GM12873 (cell line): Measurements from ENCODE around the gene KDM6A.

Source experiments
- TF ChIP-seq, protein P1 (sequence below): IDR thresholded peaks from 2 replicates; pipeline ENCODE4 v1.5.1; 2012; ENCODE audit warnings: low read depth, mild to moderate bottlenecking, moderate library complexity, low read length, control low read depth; ENCODE audit not compliant: insufficient read depth; ENCODE audit errors: missing control alignments

The KDM6A gene

GRCh38 chrX:45134315-45134731, 261.3 kb downstream of the KDM6A start:
- TF ChIP-seq, protein P1, sequence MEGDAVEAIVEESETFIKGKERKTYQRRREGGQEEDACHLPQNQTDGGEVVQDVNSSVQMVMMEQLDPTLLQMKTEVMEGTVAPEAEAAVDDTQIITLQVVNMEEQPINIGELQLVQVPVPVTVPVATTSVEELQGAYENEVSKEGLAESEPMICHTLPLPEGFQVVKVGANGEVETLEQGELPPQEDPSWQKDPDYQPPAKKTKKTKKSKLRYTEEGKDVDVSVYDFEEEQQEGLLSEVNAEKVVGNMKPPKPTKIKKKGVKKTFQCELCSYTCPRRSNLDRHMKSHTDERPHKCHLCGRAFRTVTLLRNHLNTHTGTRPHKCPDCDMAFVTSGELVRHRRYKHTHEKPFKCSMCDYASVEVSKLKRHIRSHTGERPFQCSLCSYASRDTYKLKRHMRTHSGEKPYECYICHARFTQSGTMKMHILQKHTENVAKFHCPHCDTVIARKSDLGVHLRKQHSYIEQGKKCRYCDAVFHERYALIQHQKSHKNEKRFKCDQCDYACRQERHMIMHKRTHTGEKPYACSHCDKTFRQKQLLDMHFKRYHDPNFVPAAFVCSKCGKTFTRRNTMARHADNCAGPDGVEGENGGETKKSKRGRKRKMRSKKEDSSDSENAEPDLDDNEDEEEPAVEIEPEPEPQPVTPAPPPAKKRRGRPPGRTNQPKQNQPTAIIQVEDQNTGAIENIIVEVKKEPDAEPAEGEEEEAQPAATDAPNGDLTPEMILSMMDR, result no peak

DNA sequence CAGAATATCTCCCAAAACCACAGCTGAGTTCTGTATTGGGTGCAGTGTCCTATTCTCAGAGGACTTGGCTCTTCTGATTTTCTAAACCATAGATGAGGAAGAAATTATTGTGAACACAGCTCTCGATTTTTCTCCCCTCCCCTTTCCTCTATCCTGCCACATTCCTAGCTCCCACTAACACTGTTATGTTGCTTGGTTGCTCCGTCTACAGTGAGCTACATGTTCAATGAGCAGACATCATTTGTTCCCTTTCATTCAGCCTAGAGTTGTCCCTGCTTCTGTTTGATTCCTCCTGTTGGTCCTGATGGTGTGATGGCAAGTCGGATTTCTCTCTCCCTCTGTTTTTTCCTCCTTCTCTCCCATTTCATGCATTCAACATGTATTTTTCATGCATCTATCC, 261.8 kb downstream of the KDM6A start:
- TF ChIP-seq, protein P1, result no peak

DNA sequence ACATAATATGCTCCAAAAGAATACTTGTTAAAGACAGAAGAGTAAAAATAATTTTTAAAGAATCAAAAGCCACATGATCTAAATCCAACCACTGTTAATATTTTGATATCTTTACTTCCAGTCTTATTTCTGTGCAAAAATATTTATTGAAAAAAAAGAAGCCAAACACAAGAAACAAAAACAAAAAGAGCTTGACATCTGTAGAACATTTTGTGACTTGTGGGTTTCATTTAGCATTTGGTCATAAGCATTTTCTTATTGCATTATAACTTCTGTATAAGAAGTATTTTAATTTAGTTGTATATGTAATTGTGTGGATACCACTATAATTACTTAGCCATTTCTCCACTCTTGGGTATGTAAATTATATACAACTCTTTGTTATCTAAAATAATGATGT, 264.5 kb downstream of the KDM6A start:
- TF ChIP-seq, protein P1, result no peak

DNA sequence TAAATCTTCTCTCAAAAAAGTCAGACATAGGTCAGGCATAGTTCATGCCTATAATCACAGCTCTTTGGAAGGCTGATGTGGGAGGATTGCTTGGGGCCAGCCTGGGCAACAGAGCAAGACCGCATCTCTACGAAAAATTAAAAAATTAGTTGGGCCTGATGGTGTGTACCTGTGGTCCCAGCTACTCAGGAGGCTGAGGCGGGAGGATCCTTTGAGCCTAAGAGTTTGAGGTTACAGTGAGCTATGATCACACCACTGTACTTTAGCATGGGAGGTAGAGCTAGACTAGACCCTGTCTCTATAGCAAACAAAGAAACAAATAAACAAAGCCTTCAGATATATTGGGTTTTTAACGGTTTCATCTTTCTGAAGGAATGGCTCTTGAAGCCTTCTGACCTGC, 265.5 kb downstream of the KDM6A start:
- TF ChIP-seq, protein P1, result no peak

DNA sequence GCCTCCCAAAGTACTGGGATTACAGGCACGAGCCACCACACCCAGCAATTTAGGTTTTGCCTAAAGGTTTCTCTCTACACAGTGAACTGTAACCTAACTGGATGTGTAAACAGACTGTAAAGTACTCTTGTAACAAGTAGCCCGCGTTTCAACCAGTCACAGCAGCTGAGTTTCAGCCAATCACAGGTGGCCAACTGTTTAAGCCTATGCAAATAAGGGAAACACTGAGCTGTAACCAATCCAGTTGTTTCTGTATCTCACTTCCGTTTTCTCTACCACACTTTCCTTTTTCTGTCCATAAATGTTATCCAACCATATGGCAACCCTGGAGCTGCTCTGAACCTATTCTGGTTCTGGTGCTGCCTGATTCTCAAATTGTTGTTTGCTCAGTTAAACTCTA, 267.8 kb downstream of the KDM6A start:
- TF ChIP-seq, protein P1, result no peak

DNA sequence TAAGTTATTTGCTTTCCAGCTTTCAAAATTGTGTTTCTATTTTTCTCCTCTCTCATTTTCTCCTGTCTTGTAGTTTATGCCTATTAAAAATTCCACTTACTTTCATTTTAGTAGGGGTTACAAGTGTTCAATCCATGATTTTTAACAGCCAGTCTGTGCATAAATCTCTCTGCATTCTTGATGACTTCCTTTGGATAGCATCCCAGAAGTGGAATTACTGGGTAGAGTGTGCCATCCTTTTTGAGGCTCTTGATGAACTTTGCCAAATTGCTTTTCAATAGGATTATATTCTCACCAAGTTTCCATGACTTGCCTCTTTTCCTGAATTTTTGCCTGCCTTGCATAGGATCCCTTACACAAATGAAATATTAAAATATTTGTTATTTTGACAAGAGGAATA, 269.2 kb downstream of the KDM6A start:
- TF ChIP-seq, protein P1, result no peak

- TF ChIP-seq, protein P1, result no peak
Measured at GRCh38 chrX:45143455-45143854, 270.5 kb downstream of the KDM6A start.
